Activated CD4-positive, alpha-beta T cell treated with anti-CD3 and anti-CD28 coated beads for 4 hours (primary cell): ENCODE data around the gene GOLGA6D.
A peak's percentile ranks its signal among the peaks of the same experiment; 100 is the strongest.
"Not testable (repeated sequence)": the region's sequence is repeated elsewhere in the genome, so short reads cannot be mapped to it uniquely, and the experiment has no call there.

Source experiments
- DNase-seq, 2 donors: peaks; one replicate each; pipeline ENCODE4 v3.0.0-alpha.2; 2020

GOLGA6D gene

DNA sequence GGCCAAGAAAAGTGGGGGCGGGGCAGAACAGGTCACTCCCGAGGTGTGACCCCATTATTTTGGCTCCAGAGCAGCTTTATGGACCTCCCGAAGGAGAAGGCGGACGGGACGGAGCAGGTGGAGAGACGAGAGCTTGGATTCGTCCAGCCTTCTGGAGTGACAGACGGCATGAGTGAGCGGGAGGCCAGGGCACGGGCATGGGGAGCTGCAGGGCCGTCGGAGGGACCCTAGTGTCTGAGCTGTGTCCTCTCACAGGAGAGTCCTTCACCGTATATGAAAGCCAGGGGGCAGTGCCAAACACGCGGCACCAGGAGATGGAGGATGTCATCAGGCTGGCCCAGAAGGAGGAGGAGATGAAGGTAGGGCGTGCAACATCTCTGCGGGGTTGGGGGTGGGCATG lies 11.0 kb downstream of the GOLGA6D start:
- DNase-seq, result not testable (repeated sequence)

DNA sequence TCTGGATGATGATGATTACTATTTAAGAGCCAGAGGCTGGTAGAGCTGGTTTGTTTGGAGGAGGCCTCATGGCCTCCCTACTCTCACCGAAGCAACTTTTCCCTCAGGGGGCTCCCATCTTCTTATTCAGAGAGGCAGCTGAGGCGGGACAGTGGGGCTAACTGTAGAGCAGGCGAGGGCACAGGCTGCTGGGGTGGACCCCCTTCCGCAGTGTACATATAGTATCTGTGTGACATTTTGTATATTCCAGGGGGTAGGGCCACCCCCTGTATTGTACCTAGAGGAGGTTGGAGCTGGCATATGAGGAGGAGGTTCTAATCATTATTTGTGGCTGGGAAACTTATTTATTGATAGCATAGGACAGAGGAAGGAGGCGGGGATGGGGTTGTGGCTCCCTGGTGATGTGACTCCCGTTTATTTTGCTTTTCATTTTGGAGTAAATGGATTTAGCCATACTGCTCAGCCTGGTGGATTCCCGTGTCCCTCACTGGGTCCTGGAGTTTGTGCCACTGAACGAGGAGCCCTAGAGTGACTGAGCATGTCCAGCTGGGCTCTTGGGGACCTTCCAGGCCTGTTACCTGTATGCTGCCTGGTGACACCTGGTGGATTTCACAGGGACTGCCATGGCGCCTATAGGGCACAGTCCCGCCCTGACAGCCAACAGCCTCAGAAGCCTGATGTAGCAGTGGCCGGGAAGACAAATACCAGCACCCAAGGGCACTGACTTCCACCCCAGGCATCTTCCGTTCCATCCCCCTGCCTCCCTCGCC lies 16.1 kb downstream of the GOLGA6D start:
- not testable (repeated sequence) for DNase-seq

DNA sequence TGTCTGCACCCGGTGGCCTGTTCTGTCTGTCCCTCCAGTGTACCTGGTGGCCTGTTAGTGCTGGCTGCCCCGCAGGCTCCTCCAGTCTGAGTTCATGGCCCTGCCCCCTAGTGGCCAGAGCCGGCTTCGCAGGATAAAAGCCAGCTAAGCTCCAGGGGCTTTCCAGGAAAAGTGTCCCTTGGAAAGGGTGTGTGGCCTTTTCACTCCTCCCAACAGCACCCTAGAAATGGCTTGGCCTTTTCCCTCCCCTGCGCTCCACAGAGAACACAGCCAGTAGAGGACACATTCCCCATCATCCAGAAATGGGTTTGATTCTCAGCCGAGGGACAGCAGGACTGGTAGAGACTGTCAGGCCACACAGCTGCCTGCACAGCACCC lies 16.7 kb downstream of the GOLGA6D start:
- DNase-seq, result peak; percentile 41 to 64

DNA sequence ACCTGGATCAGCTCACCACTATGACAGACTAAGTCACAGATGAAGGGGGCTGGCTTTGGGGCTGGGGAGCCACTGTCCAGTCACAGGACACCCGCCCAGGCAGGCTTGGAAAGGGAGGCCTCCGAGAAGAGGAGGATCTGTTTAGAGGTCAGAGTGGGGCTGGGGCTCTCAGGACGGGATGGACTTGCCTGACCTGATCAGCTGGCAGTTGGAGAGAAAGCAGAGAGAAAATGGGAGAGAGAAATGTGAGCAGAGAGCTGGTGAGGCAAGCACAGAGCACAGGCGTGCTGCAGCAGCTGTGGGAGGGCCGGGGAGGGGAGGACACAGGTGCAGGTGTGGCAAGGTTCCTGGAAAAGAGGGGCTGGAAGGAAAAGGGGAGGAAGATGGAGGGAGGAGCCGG lies 17.4 kb downstream of the GOLGA6D start:
- not testable (repeated sequence) for DNase-seq

DNA sequence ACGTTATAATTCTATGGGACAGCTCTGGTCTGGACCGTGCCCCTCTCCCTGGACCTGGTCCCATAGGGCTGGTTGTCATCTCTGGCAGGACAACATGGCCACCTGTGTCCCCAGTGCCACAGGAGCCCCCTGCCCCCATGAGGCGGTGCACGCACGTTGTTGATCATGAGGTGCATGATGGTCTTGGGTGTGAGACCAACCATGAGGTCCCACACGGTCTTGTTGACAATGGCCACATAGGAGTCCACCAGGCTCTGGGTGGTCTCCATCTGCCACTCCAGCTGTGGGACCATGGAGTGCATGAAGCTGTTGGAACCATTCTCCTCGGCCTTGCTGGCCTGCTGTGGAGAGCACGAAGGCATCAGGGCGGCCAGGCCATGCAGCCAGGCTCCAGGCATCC lies 19.7 kb downstream of the GOLGA6D start:
- no peak for DNase-seq

DNA sequence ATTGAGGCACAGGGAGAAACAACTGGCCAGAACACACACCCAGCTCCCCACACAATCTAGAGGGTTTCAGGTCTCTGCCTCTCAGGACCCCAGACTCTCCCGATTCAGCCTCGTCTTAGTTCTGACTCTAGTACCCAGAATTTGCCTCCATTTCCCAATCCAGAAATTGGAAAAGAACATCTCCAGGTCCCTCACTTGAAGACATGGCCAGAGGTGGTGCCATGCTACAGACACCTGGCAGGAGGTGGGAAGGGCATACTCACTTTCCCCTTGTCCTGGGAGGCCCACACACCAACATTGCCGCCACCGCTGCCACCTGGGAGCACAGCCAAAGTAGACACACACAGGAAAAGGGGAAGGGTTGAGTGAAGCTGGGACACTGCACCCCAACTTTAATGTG lies 20.1 kb downstream of the GOLGA6D start:
- DNase-seq, result not testable (repeated sequence)

DNA sequence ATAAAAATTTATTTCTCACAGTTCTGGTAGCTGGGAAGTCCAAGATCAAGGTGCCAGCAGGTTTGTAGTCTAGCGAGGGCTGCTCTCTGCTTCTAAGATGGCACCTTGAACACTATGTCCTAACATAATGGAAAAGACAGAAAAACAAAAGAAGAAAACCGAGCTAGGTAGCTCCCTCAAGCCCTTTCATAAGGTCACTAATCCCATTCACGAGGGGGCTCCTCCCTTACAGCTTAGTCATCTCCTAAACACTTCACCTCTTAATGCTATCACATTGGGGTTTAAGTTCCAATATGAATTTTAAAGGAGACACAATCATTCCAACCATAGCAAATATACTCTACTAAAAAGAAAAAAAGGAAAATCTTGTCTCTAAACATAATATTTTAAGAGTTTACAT lies 23.6 kb downstream of the GOLGA6D start:
- no peak for DNase-seq

DNA sequence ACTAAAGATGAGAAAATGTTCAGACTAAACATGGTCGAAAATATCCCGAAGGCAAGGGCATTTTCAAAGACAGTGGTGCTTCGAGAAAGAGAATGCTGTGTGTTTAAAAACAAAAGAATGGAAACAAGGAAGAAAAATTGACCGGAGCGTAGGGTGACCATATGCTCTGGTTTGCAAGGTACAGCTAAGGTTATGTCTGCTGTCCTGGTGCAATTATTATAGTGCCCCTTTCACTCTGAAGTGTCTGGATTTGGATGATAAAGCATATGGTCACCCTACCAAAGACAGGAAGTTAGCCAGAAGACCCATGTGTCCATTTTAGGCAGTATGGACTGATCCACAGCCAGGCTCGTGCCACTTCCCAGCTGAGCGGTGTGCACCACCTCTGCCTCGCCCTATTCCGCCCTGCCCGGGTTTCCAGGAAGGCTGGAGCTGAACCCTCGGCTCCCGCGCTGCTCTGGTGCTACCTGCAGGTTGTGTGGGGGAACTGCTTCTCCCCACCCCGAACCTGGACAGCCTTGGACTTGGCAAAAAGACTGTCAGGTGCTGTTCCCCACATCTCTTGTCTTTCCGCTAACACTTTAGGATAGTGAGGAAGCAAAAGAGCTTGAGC lies 25.2 kb downstream of the GOLGA6D start:
- DNase-seq, result no peak

DNA sequence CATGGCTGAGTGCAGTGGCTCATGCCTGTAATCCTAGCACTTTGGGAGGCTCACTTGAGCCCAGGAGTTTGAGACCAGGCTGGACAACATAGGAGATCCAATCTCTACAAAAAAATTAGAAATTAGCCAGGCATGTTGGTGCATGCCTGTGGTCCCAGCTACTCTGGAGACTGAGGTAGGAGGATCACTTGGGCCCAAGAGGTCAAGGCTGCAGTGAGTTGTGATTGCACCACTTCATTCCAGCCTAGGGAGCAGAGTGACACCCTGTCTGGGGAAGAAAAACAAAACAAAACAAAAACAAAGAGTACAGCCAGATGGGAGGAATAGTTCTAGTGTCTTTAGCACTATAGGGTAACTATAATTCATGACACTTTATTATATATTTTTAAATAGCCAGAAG lies 27.1 kb downstream of the GOLGA6D start:
- no peak for DNase-seq

DNA sequence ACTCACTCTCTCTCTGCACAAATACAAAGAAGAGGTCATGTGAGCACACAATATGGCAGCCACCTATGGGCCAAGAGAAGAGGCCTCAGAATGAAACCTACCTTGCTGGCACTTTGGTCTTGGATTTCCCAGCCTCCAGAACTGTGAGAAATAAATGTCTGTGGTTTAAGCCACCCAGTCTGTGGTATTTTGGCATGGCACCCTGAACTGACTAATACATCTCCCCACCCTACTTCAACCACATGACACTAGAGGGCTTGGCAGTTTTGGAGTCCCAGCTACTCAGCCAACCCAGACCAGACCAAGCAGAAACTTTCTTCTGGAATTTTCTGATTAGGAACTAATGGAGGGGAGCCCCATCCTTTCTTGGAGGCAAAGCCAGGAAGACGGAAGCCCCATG lies 29.9 kb downstream of the GOLGA6D start:
- not testable (repeated sequence) for DNase-seq

DNA sequence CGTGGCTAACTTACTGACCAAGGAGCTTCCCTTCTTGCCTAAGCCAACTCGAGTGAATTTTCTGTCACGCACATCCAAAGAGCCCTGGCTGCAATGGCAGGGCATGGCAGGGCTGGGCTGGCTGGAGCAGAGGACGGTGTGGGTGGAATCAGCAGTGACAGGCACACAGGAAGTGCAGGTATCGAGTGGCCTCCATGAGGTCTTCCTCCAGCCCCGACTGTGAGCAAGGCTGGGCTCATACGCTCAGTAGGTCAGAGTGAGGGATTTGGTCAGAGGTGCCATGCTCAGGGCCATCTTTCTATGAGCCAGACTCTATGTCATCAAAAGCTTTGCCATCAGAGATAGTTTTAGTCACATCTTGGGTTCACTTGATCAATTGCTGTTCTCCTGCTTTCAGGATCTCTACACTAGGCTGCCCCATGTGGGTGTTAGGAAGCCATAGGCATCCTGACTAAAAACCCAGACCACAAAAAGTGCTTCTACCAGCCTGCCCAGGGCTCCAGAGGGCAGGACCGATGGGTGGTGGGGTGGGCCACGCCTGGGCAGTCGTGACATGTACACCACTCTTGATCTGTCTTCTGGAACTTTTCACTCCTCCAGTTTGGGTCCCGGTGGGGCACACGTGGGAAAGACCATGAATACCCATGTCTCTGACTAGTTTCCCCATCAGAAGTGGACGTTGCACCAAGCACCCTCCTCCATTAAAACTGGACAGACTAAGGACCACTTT lies 30.6 kb downstream of the GOLGA6D start:
- no peak for DNase-seq

DNA sequence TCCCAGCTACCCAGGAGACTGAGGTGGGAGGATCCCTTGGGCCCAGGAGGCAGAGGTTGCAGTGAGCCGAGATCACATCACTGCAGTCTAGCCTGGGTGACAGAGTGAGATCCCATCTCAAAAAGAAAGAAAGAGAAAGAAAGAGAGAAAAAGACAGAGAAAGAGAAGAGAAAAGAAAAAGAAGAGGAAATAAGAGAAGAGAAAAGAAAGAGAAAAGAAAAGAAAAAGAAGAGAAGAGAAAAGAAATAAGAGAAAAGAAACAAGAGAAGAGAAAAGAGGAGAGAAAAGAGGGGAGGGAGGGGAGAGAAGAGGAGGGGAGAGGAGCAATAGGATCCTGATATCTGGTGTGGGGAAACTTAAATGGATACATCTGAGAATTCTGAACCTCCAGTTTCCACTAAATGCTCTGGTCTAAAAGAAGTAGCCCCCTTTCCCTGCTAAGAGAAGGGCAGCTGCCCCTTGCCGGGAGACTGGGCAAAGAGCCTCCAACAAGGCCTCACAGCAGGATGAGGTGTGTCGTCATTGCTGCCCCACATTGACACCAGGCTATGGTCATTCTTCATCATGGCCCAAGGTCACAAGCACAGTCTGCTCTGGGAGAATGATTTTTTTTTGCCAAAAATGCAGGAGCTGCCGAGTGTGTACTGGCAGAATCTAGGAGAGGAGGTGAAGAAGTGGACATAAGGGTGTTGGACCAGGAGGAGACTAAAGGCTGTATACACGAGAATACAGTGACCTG lies 32.1 kb downstream of the GOLGA6D start:
- DNase-seq, result no peak

DNA sequence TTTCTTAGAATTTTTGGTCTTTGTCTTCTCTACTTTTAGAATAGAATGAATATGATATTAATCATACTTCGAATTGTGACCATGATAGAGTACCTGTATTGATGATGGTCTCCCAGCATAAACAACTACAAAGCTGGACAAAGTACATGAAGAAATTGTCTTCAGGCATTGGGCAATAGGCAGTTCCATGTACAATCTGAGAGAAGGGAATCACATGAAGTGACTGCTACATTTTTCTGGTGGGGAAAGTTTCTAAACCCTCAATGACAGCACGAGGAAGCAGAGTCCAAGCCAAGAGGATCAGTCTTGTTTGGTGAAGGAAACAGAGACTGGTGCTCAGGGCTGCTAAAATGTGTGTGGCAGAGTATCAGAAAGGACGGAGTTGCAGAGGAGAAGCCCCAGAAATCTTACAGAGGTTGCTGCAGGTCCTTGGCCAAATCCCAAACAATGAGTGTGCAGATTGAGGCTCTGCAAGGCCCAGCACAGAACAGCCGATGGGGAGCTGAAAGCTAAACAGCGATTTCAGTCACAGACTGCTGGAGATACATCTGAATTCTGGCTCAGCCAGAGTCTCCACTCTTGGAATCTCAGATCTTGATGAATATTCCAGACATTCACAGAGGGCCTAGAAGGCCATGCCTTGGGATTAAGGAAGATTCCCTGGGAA lies 36.7 kb downstream of the GOLGA6D start:
- DNase-seq, result not testable (repeated sequence)

DNA sequence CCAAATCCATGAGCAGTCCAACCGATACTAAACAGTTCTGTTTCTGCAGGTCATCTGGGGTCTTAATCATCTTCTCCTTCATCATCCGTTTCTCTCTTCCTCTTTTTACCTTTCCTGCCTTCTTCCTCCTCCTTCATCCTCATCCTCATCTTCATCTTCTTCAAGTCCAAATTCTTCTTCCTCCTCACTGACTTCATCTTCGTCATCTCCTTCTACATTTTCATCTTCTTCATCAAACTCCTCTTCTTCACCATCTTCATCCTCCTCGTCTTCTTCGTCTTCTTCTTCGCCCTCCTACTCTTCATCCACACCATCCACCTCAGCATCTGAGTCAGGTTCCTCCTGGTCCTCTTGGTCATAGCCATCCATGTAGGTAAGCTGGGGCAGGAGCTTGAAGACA lies 39.1 kb downstream of the GOLGA6D start:
- DNase-seq, result no peak

DNA sequence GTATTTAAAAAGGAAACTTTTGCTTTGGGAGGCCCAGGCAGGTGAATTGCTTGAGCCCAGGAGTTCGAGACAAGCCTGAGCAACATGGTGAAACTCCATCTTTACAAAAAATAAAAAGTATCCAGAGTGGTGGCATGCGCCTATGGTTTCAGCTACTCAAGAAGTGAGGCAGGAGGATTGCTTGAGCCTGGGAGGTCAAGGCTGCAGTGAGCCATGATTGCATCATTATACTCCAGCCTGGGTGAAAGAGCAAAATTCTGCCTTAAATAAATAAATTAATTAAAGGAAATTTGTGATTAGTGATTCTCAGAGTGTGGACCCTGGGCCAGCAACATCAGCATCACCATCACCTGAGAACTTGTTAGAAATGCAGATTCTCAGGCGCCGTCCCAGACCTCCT lies 43.3 kb downstream of the GOLGA6D start:
- DNase-seq, result no peak

DNA sequence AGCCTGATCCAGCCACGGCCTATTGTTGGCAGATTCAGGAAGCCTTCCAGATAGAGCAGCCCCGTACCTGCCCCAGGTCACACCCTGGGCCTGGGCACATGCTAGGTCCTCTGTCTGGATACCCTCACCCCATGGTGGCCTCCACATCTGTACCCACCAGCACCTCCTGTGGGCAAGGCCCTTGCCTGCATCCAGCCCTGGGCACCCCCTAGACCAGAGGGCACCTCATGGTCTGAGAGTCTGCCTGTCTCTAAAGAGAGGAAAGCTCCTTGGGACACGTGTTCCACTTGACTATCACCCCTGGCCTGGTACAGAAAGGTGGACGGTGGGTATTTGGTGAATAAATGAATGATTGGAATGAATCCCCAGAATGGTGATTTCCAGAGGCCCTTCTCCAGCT lies 44.4 kb downstream of the GOLGA6D start:
- no peak for DNase-seq

DNA sequence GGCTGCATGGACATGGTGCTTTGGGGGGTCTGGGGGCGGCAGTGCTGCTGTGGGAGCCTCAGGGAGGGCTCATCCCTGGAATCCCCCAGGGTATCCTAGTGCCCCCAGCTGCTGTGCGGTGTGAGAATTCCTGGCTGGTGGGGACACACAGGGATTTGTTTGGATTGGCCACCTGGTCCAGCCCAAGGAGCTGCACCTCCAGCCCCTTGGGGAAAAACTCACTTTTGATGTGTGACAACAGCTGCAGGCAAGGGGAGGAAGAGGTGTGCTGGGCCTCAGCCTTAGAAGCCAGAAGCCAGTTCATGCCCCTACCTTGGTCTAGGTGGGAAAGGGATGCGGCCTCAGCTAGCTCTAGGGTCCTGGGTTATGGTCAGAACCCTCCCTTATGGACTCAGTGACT lies 44.9 kb downstream of the GOLGA6D start:
- no peak for DNase-seq

DNA sequence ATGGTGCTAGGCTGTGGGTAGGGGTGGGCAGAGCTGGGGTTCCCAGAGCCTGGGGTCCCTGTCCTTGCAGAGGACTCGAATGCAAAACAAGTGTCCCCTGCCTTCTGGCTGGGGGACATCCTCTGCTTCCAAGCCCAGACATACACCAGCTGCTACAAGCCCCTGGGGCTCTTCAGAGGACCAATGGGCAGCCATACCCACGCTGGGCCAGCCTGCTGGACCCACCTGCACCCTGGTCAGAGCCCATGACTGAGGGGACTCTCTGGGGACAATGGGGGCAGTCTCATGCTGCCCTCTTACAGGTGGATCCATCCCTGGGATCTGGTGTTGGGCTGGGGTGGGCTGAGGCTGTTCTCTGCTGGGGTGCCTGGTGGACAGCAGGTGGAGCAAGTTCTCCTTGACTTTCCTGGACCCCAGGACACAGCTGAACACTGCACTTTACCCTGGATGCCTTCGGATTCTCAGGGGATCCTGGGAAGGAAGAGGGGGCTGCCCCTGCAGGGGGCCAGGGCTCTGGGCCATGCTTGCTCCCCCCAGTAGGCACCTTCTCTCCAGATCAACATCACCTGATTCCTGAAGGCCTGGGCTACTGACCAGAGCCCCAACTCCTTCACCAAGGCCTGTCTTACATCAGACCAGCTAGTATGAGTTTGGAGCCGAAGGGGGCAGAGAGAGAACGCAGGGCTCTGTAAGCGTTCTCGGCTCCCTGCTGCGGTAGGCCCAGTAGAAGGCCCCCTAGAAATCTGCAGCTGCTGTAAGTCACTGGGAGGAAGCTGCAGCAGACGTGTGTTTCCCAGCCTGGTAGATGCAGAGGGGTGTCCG lies 46.1 kb downstream of the GOLGA6D start:
- DNase-seq, result no peak

DNA sequence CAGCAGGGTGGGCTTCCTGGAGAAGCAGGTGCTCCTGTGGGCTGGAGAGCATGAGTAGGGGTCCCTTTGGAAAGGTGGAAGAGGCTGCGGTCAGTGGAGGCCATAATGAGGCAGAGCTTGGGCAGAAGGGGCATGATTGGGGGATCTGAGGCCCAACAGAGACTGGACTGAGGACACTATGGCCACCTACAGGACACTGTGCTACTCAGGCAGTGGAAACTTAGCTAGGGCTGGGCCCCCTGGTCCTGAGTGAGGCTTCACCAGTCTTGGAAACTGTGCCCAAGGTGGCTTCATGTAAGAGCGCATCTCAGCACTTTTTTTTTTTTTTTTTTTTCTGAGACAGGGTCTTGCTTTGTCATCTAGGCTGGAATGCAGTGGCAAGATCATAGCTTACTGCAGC lies 46.9 kb downstream of the GOLGA6D start:
- DNase-seq, result no peak

DNA sequence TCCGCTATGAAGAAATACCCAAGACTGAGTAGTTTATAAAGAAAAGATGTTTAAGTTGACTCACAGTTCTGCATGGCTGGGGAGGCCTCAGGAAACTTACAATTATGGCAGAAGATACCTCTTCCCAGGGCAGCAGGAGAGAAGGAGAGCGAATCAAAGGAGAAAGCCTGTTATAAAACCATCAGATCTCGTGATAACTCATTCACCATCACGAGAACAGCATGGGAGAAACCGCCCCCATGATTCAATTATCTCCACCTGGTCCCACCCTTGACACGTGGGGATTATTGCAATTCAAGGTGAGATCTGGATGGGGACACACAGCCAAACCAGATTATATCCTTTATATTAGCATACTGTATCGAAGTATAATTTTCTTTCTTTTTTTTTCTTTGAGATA lies 49.5 kb downstream of the GOLGA6D start:
- not testable (repeated sequence) for DNase-seq

DNA sequence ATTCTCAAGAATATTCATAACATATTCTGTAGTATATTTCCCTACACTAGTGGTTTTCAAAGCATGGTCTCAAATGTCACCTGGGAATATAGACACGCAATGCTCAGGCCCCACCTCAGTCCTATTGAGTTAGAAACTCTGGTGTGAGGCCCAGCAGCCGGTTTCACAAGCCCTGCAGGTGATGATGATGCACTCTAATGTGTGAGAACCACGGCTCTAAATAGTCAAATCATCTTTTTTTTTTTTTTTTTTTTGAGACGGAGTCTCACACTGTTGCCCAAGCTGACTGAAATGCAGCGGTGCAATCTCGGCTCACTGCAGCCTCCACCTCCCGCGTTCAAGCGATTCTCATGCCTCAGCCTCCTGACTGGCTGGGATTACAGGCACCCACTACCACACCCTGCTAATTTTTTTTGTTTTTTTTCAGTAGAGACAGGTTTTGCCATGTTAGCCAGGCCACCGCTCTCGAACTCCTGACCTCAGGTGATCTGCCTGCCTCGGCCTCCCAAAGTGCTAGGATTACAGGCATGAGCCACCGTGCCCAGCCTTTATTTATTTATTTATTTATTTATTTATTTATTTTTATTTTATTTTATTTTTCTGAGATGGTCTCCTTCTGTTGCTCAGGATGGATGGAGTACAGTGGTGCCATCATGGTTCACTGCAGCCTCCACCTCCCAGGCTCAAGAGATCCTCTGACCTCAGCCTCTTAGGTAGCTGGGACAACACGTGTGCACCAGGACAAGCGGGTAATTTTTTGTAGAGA lies 51.2 kb downstream of the GOLGA6D start:
- DNase-seq, result not testable (repeated sequence)
